Muscle of arm (tissue), 12 donors: ENCODE results near the gene MYO7B. TPM values are rescaled to one million over a fixed set of nuclear protein-coding genes. Genes with fewer than 3 reads are reported as not detected.
"Not testable (repeated sequence)": the region's sequence is repeated elsewhere in the genome, so short reads cannot be mapped to it uniquely, and the experiment has no call there.

Experiments used
- DNase-seq: peaks from one replicate; pipeline ENCODE4 v3.0.0-alpha.2; 2013
- polyA plus RNA-seq, 12 donors: library from polyadenylated mRNA; unstranded; fragments of 120-200 nt; gene quantifications; one replicate each; pipeline ENCODE4 v1.2.1, GENCODE V29; 2013; ENCODE audit not compliant: insufficient read length in 12 of 12

Gene MYO7B
- polyA plus RNA-seq, 12 donors: 0.54 to 24.5 (median 0.97) TPM; not detected in 1

DNA sequence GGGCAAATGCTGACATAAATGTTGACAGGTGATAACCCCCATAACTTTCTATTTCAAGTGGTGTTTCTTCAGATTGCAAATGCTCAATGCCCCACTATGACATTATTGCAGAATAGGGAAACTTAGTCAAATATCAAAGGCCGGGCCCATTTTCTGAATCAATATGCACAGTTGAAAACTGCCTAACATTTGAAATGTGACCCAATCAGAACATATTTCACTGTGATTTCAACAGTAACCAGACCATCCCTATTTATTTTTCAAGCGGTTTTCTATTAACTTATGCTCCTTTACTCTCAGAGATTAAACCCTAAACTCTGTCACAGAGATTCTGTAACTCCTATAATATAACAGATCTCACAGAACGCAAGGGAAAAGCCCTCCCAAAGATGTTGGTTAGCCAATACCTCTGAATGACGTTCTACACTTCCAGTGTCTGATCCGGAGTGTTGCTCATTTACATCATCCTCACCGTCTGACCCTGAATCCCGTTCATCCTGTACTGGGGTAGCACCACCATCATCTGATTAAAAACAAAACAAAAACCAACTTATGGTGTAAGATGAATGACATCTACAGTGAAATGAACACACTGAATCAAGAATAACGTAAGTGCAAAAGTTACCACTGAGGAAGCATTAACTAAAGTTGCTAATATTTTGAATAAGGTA is 12.1 kb upstream of the MYO7B start:
- no peak for DNase-seq

DNA sequence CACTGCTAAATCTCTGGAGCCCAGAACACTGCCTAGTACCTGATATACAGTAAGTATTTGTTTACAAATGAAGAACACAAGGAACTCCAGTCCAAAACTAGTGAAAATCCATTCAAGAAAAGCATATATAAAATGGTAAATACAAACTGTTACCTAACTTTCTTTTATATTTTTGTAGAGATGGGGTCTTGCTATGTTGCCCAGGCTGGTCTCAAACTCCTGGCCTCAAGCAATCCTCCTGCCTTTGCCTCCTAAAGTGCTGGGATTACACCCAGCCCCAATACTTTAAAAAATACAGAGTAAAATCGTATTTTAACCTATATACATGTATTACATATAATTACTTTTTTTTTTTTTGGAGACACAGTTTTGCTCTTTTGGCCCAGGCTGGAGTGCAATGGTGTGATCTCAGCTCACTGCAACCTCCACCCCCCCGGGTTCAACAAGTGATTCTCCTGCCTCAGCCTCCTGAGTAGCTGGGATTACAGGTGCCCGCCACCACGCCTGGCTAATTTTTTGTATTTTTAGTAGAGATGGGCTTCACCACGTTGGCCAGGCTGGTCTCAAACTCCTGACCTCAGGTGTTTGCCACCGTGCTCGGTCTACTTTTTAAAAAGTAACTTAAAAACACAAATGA is 11.2 kb upstream of the MYO7B start:
- not testable (repeated sequence) for DNase-seq

DNA sequence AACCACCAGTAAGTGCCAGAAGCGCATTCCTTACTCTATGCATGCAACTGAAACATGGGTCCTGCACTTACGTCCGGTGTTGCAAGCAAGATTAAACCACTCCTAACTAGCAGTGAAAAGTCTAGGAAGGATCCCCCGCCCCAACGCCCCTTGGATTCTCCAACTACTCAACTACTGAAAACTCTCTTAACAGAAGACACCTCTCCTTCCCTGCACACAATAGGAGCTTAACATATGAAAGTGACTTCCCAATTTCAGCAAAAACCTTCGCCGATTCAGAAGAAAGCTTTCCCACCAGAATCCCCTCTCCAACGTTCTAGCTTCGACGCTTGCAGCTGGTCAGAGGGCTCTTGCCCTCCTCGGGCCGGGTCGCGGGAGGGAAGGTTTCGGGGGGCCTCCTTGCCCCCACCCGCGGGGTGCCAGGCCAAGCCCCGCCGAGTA is 9.8 kb upstream of the MYO7B start:
- peak; percentile 45 for DNase-seq

DNA sequence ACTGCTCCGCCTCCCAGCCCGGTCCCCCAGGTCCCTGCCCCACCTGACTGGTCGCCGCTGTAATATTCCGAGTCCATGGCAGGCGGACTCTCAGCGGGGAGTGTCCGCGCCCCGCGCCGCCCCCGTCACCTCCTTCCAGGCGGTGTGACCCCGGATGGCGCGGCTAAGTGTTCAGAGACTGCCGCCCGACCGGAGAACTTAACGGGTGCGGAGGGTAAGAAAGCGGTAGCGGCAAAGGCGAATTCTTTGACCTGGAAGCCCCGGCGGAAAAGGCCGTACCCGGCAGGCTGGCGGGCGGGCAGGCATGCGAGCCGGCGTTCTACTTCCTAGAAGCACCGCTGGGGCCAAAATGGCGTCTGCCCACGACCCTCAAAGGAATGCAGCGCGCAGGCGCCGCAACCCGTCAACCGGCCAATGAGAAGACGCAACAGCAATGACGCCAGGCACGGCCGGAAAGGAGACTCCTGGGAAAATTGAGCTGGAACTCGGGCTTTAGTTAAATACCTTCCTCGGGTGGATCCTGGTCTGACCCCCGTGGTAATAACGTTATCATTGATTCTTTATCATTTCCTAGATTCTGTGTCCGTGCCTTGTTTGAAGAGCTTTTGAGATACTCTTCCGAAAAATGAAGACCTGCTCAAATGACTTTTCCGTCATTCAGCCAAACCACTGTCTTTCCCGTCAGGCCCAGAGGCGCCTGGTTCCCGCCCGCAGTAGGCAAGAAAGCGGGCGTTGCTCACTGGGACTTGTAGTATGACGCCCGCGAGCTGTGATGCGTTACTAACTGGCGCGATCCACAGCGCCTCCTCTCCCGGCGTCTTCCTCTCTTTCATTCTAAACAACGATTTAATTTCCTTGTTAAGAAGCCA is 9.1 kb upstream of the MYO7B start, which contains the start of gene IWS1:
Gene IWS1 (minus strand): TSS at position 358 of the 869 bp plus-strand sequence. CDS start 281 bp downstream, at position 77.
- DNase-seq: peak; percentile 98

DNA sequence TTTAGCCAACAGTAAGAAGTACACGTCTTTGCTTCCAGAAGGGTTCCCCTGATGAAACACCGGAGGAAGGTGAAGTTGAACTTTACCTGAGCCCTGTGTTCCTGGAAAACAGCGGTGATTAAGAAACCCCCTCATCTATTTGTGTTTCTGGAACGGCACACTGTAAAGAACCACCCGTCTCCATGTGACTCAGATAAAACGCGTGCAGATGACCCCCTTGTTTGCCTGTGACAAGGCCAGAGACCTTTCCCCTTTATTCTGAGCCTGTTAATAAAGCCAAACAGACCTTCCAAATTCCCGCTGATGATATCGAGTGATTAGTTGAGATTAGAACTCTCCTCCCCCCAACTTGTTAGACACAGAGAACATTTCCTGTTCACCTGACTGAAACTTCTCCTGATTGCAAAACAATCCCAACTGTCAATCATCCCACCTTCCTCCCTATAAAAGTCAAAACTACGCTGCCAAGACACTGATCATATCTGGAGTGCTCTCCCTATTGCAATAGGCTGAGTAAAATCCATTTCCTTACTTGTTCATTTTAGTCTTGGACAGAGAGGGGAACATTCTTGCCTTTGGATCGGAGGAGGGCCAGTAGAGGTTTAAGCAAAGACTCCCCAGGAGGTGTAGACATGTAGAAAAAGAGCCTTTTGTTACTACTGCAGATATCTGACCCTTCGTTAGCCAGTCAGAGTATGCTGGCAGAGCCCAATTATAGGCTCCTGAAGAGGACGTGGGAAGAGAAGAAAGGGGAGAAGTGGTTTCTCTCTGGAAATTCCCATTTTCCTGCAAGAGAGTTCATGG is 8.3 kb upstream of the MYO7B start:
- no peak for DNase-seq

DNA sequence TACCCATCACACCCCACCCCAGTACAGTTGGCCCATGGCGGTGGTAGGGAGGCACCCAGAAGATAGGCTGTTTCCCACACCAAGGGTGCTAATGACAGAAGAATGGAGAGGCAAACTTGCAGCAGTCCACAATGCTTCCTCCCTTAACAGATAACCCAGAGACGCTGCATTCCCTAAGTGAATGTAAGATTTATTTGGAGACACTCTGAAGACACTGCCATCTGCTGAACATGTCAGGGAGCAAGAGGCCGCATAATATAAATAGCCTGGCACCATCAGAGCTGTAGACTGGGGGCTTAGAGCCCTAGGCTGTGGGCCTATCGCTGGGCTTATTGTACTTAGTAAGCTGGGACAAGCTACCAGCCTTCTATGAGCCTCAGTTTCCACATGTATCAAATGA is 7.0 kb upstream of the MYO7B start:
- DNase-seq: no peak

DNA sequence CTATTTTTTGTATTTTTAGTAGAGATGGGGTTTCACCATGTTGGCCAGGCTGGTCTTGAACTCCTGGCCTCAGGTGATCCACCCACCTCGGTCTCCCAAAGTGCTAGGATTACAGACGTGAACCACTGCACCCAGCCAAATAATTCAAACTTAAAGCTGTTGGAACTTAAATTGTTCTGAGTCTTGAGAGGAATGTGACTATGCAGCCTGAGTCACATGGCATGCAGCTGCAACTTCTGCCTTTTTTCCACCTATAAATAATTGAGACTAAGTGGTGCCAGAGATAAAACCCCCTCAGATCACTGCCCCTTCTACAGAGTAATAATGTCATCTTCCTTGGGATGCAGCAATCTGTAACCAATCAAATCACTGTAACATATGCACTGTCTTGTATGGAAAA is 6.1 kb upstream of the MYO7B start:
- not testable (repeated sequence) for DNase-seq

DNA sequence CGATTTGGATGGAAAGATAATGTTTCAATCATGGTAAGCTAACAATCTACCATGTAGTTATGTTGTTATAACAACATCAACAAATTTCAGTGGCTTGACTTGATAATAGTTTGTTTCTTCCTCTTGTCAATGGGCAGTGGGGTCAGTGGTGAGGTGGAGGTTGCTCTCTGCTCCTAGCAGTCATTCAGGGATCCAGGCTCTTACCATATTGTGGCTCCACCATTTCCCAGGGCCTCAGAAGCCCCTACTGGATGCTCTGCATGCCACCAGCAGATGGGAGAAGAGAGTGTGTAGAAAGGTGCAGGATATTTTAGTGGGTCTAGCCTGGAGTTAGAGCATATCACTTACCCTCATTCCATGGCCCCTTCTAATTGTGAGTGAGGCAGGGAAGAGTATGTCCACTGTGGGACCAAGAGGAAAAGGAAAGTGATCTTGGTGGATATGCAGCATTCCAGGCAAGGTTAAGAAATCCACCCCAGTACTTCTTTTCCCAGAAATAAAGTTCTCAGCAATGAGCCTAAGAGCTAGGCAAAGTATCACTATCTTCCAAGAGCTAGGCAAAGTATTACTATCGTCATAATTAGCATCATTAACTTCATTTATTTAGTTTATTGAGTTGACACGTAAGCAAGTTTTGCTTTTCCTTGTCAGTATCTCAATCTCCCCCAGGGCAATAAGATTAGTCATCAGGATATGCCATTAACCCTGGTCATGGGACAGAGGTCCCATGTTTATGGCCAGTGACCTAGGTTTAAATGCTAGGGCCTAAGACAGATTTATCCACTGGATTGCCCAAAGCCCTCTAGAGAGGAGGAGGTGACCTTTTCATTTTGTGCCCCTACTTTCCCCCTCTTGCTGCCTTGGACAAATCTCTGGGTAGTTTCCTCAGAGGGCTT is 5.0 kb upstream of the MYO7B start:
- DNase-seq: no peak

DNA sequence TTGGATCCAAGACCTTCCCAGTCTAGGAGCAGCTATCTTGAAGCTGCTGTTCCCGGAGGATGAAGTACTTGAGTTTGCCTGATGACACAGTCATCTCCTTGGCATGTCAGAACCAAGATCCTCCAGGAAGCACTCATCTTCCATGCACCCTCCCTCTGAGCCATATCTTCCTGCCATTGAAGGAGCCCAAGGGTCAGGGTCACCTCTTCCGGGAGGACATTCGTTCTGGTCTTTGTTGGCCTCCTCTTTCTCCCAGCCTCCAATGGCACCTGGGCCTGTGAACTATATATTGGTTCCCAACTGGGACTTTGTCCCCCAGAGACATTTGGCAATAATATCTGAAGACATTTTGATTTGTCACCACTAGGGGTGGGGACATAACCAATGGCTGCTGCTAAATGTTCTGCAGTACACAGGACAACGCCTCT is 4.2 kb upstream of the MYO7B start:
- no peak for DNase-seq

DNA sequence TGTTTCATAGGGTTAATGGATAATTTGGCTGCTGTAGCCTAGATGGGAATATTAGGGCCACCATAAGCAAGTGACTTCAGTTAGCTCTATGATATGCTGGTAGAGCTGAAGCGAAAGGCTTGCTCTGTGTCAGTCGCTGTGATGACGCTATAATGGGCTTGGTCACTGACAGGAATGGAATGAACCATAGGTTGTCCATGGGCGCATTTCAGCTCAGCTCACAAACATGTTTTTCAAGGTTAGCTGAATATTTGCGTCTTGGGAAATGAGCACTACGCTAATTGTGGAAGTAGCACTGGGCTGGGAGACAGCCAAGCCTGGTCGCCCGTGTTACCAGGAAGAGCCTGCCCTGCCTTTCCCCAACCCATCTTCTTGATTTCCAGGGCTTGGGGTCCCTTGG is 3.2 kb upstream of the MYO7B start:
- DNase-seq: no peak

DNA sequence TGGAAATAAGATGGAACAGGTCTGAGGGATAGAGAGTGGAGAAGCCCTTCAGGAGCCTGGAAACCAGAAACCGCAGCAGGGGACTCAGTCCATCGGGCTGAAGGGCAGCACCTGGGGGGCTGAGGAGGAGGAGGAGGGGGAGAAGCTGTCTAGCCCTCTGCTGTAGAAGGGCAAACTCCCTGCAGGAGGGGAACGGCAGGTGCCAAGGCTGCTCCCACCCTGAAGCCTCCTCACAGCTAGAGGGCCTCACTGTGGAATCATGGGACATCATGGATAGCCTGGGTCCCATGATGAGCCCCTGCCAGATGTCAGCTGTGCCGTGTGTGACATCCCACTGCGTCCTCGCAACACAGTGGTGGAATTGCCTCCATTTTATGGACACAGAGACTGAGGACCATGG is 435 bp downstream of the MYO7B start:
- DNase-seq: no peak

DNA sequence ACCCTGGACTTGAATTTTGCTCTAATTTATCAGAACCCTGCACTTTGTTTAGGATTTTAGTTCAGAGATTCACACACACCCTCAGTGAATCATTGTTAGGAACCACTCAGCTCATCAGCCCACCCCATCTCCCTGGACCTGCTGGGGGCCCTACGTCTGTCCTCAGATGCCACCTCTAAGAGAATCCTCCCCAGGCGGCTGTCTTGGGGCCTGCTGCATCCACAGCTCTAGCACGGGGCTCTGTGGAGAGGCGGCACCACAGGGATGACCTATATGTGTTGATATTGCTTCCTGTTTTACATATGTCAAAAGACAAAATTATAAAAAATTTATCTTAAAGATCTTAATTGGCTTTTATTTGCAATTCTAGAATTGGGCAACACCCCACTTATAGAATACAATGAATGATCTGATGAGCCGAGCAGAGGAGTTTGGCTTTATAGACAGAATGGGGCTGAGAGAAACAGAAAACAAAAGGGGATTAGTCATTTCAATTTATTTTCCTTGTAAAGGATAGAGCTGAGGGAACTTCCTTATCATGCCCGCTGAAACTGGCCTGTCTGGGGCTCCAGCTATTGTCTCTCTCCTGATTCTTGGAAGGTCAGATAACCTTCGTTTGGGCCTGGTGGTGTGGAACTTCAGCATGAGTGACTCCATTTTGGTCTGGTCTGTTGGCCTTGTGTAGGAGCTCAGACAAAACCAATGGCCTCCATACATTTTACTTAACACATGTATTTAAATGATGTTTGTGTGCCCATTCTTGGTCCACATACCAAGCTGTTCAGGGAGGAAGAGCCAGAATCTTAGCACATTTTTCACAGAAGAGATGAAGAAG is 1.4 kb downstream of the MYO7B start:
- DNase-seq: no peak

DNA sequence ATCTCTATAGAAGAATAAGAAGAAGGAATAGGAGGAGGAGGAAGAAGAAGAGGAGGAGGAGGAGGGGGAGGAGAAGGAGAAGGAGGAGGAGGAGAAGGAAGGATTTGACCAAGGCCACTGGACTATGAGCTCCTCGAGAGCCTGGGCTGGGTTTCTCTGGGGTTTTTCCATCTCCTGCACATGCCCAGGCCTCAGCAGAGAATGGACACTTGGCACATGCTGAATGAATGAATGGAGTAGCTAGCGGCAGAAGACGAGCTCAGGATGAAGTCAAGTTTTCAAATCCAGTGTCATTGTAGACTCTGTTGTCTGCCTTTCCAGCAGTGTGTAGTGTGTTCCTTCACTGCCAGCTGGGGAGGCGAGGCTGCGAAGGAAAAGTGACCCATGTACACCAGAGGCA is 2.2 kb downstream of the MYO7B start:
- DNase-seq: no peak

DNA sequence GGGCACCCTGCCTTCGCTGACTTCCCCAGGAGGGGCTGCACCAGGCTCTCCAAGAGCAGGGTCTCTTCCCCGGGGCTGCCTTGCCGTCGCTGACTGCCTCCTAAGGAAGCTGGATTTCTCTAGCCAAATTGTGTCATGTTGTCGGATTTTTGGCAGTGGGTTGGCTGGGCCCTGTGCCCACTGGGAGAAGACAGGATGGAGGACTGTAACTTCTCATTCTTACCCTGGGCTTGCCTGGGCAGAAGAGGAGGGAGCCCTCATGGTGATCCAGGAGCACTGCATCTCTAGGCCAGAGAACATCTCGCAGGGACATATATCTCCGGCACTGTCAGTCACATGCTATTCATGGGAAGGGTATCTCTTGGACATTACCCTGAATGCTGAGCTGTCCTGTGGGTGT is 6.3 kb downstream of the MYO7B start:
- no peak for DNase-seq

DNA sequence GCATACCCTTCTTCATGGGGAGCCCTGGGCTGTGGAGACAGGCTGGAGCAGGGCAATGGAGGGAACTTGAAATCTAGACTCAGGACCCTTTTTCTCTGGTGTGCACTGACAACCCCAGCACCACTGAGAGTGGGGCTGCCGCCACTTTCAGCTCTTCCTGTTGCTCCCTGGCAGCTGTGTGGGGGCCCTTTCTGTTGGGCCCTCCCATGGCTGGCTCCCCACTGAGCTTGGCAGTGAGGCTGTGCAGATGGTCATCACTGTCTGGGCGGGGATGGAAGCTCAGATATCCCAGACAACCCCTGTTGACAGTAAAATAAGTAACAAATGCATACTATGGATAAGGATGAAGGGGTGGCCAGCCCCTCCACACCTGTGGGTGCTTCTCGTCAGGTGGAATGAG is 6.7 kb downstream of the MYO7B start:
- DNase-seq: no peak

DNA sequence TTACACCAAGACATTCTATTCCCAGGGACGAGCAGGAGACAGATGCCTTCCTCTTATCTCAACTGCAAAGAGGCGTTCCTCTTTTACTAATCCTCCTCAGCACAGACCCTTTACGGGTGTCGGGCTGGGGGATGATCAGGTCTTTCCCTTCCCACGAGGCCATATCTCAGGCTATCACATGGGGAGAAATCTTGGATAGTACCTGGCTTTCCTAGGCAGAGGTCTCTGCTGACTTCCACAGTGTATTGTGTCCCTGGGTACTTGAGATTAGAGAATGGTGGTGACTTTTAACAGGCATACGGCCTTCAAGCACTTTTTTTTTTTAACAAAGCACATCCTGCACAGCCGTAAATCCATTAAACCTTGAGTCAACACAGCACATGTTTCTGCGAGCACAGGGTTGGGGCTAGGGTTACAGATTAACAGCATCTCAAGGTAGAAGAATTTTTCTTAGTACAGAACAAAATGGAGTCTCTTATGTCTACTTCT is 7.6 kb downstream of the MYO7B start:
- DNase-seq: not testable (repeated sequence)

DNA sequence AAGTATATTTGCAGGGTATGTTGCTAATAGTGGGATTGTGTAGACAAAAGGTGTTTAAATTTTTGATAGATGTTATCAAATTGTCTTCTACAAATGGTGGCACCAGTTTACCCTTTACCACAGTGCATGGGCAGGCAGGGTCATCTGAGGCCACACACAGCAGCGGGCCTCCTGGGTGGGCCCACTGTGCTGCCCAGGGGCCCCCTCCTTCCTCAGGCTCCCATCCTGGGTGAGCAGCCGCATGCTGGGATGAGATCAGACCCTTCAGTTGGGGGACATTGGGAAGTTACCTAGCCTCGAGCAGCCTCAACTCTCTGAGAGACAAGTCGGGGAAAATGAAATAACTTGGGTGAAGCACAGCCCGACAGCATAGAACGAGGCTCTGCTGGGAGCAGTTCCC is 9.7 kb downstream of the MYO7B start:
- DNase-seq: no peak

DNA sequence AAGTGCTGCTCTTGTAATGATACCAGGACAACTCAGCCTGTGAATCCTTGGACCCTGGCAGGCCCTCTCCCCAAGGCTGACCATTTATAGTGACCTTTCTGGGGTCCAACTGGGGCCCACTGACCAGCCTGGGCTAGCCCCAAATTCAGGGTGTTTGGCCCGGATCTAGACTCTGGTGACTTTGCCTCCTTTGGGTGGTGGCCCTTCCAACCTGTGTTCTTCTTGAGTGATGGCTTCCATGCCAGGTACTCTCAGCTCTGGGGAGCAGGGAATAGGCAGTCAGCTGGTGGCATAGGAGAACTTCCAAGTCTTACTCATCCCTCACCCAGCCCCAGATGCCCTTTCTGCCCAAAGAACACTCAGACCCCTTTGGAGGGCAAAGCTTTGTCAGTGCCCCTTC is 10.3 kb downstream of the MYO7B start:
- DNase-seq: no peak

DNA sequence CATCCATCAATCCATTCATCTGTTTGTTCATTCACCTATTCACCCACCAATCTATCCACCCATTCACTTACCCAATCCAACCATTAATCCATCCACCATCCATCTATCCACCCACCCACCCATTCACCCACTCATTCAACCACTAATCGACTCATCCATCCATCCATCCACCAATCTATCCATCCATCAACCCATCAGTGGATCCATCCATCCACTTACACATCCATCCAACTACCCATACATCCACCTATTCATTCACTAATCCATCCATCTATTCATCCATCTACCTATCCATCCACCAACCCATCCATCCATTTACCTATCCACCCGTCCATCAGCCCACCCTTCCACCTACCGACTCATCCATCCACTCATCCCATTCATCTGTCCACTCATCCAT is 11.3 kb downstream of the MYO7B start:
- no peak for DNase-seq
